Endothelial cell of umbilical vein (primary cell): Measurements from ENCODE around the gene ZIC1. TPM values are rescaled to one million over a fixed set of nuclear protein-coding genes. Genes with fewer than 3 reads are reported as not detected.

ENCODE experiments used
- BruUV-seq: library from RNA; stranded (reverse); fragments of 400-500 nt; replicated peaks from 2 replicates; lab custom pipeline; 2021; lab: Mats Ljungman, UMichigan
- CTCF ChIA-PET: fragments of 300-600, 350-600 bp; sonication (Branson Sonifier 250); formaldehyde crosslinking; loops from one replicate; lab custom pipeline; 2021; ENCODE audit warnings: antibody characterized with exemption, inconsistent platforms; lab: Charles Lee
- POLR2A ChIA-PET: fragments of 300-600, 350-600 bp; sonication (Branson Sonifier 250); formaldehyde crosslinking; loops from one replicate; lab custom pipeline; 2021; ENCODE audit warnings: antibody characterized with exemption, inconsistent platforms; lab: Charles Lee
- DNase-seq: peaks from one replicate; pipeline ENCODE4 v3.0.0-alpha.2; 2011; ENCODE audit warnings: low read depth, low spot score
- FAIRE-seq: peaks from 2 replicates; lab custom pipeline; 2011; peaks lifted over from hg19 to GRCh38; lab: Jason Lieb, UNC
- H2AFZ ChIP-seq: 2 replicates; pipeline ENCODE4 v1.6.0; 2012; ENCODE audit warnings: low read depth, low read length, control low read depth, inconsistent platforms
- H3K27ac ChIP-seq: 2 replicates; pipeline ENCODE4 v1.5.1; 2011; ENCODE audit warnings: low read depth, mild to moderate bottlenecking, control low read depth, low read length, moderate library complexity; ENCODE audit not compliant: insufficient read depth
- H3K27me3 ChIP-seq, 2 experiments: 2 replicates each; pipeline versions ENCODE4 v1.6.0 to v1.6.1; 2011; ENCODE audit warnings: low read length in 2 of 2, mixed read lengths in 1 of 2; ENCODE audit not compliant: control insufficient read depth in 2 of 2, insufficient read depth in 2 of 2
- H3K36me3 ChIP-seq, 2 experiments: 2 replicates in 1 of 2; 3 replicates in 1 of 2; pipeline ENCODE4 v1.5.1; 2011; ENCODE audit warnings: low read length in 2 of 2, mild to moderate bottlenecking in 1 of 2, moderate library complexity in 1 of 2; ENCODE audit not compliant: control insufficient read depth in 2 of 2, insufficient read depth in 2 of 2; ENCODE audit errors: extremely low read depth in 1 of 2
- H3K4me1 ChIP-seq: 3 replicates; pipeline ENCODE4 v1.5.1; 2011; ENCODE audit warnings: mild to moderate bottlenecking, low read length; ENCODE audit not compliant: control insufficient read depth, insufficient read depth; ENCODE audit errors: extremely low read depth
- H3K4me2 ChIP-seq: 2 replicates; pipeline ENCODE4 v1.6.1; 2011; ENCODE audit warnings: low read length, control low read depth, mixed read lengths; ENCODE audit not compliant: insufficient read depth
- H3K4me3 ChIP-seq, 3 experiments: fragments of 200-600 bp in 1 of 3; sonication (generic), shearing (Covaris generic) in 1 of 3; replicated peaks in 1 of 3; 2 replicates each; pipeline ENCODE4 v1.5.1; 2011 to 2016; ENCODE audit warnings: control low read depth in 3 of 3, low read length in 3 of 3, mild to moderate bottlenecking in 2 of 3, inconsistent platforms in 1 of 3, low read depth in 1 of 3, moderate library complexity in 1 of 3; ENCODE audit not compliant: insufficient read depth in 1 of 3
- H3K79me2 ChIP-seq: 2 replicates; pipeline ENCODE4 v1.6.0; 2012; ENCODE audit warnings: low read length, inconsistent platforms; ENCODE audit not compliant: control insufficient read depth, insufficient read depth
- H3K9ac ChIP-seq: replicated peaks from 2 replicates; pipeline ENCODE3; 2011; ENCODE audit warnings: low read length, control low read depth; ENCODE audit not compliant: insufficient read depth; ENCODE audit errors: extremely low read depth
- H3K9me1 ChIP-seq: replicated peaks from 3 replicates; pipeline ENCODE4 v1.6.0; 2011; ENCODE audit warnings: mild to moderate bottlenecking, low read length; ENCODE audit not compliant: control insufficient read depth, insufficient read depth; ENCODE audit errors: extremely low read depth
- H3K9me3 ChIP-seq: replicated peaks from 2 replicates; pipeline ENCODE4 v1.5.1; 2012; ENCODE audit warnings: low read length, inconsistent platforms; ENCODE audit not compliant: control insufficient read depth, insufficient read depth
- H4K20me1 ChIP-seq: replicated peaks from 2 replicates; pipeline ENCODE3; 2011; ENCODE audit warnings: mild to moderate bottlenecking, low read length; ENCODE audit not compliant: control insufficient read depth, insufficient read depth; ENCODE audit errors: extremely low read depth
- EZH2 ChIP-seq: IDR thresholded peaks from 2 replicates; pipeline ENCODE4 v1.6.1; 2012; ENCODE audit warnings: borderline replicate concordance, low read depth, mild to moderate bottlenecking, moderate library complexity, low read length, inconsistent platforms; ENCODE audit not compliant: severe bottlenecking
- FOS ChIP-seq: IDR thresholded peaks from 2 replicates; pipeline ENCODE4 v1.6.1; 2011; ENCODE audit warnings: mild to moderate bottlenecking, low read length, moderate library complexity, borderline replicate concordance; ENCODE audit not compliant: insufficient read depth
- JUN ChIP-seq: IDR thresholded peaks from 2 replicates; pipeline ENCODE4 v1.6.1; 2011; ENCODE audit warnings: borderline replicate concordance, low read depth; ENCODE audit not compliant: insufficient read length, insufficient read depth
- MAX ChIP-seq: IDR thresholded peaks from 2 replicates; pipeline ENCODE4 v1.6.1; 2011; ENCODE audit not compliant: insufficient read depth, insufficient read length
- MYC ChIP-seq: IDR thresholded peaks from one replicate; pipeline ENCODE4 v1.6.1; 2011; ENCODE audit warnings: mild to moderate bottlenecking, low read depth, low read length
- POLR2A ChIP-seq: IDR thresholded peaks from 2 replicates; pipeline ENCODE4 v1.6.1; 2012; ENCODE audit warnings: low read depth, mild to moderate bottlenecking, control low read depth, low read length
- dilution Hi-C: fragments of 300-500 bp; cut with MboI; formaldehyde crosslinking; loops from one replicate; pipeline ENCODE4 v1.15.0; 2019; ENCODE audit warnings: low sequenced_read_pairs; ENCODE audit not compliant: extremely low pct_ligation_motif_present
- intact Hi-C: fragments of 100-400 bp; cut with micrococcal nuclease; formaldehyde crosslinking; loops from one replicate; pipeline ENCODE4 v1.10.0; 2022
- polyA plus RNA-seq, 4 experiments: library from polyadenylated mRNA; depleted of rRNA in 3 of 4; stranded (reverse) in 3 of 4; unstranded in 1 of 4; fragments of >200 nt; gene quantifications; 2 replicates each; pipeline versions ENCODE4 v1.2.1 to v1.2.3, GENCODE V29; 2011 to 2012; ENCODE audit warnings: missing spikeins in 1 of 4
- total RNA-seq: library from RNA; stranded (reverse); gene quantifications from 2 replicates; pipeline ENCODE4 v1.2.3, GENCODE V29; 2021

Gene ZIC1
- total and polyA plus RNA-seq, 2 donors (not counting 3 experiments of a cell fraction or from before 2014, with no cell fraction given), result not detected

- Histone ChIP-seq H3K9me3 (no peaks in the 10 kb centered on the region), H2AFZ (no peak overlapping the region), H3K4me2 (no peak overlapping the region), H4K20me1 (no peaks in the 10 kb centered on the region), H3K9me1 (no peaks in the 10 kb centered on the region), H3K36me3 (no peaks in the 10 kb centered on the region), H3K79me2 (no peaks in the 10 kb centered on the region), H3K4me1 (no peaks in the 10 kb centered on the region), H3K9ac (no peak overlapping the region), H3K4me3 (no peak overlapping the region), H3K27me3 (peaks cover 88 to 97% of the 10 kb centered on the region in 2 experiments), H3K27ac (no peak overlapping the region)
- DNase-seq (no peak), FAIRE-seq (no peak)
- intact Hi-C loops, result no loop called here
- BruUV-seq, result no TSS peak
- TF ChIP-seq EZH2 (peak; percentile 64), MYC (no peak), FOS (no peak), POLR2A (no peak), MAX (no peak)
- dilution Hi-C loops, result no loop called here
- ChIA-PET CTCF (interaction anchor here (0.5 to 2.8 kb wide), 5 partner anchors 8 to 15 kb away, joined by 3 to 11 read pairs (median 4); no protein-coding TSS in a partner anchor), POLR2A (no interaction called here)
These were observed 39.9 kb upstream of the ZIC1 start for GRCh38 chr3:147369231-147369630.

DNA sequence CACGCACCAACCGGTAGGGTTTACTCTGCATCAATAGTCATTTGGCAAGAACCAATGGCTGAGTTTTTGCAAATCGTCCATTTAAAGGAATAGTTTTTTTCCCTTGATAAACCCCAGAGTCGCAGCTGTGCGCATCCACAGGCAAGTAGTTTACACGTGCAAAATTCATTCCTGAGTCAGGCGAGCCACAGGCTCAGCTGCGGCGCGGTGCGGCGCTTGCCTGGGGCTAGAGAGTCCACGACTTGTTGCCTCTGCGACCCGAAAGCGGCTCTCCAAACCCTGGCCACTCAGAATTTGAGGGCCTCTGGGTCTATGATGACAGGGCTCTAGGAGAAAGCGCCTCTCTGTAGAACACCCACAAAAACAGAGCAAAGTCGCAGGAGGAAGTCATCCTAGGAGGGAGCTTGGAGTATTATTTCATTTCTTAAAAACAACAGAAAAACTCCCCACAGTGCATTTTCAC lies 39.5 kb upstream of the ZIC1 start:
- DNase-seq, result no peak
- no peak overlapping the region for H3K9ac ChIP-seq
- TF ChIP-seq JUN (no peak), EZH2 (peak; percentile 94)
- ChIA-PET CTCF (interaction anchor here (1.1 to 2.8 kb wide), 4 partner anchors 9 to 16 kb away, joined by 4 to 11 read pairs (median 5); no protein-coding TSS in a partner anchor), POLR2A (no interaction called here)
- intact Hi-C loops, result no loop called here
- no peaks in the 10 kb centered on the region for H3K4me1 ChIP-seq
- H3K79me2 ChIP-seq, result no peaks in the 10 kb centered on the region
- no peak overlapping the region for H3K4me2 ChIP-seq
- H3K9me1 ChIP-seq, result no peaks in the 10 kb centered on the region
- no peaks in the 10 kb centered on the region for H3K9me3 ChIP-seq
- H3K36me3 ChIP-seq, result no peaks in the 10 kb centered on the region
- no peak overlapping the region for H3K4me3 ChIP-seq
- dilution Hi-C loops, result no loop called here
- peaks cover 88 to 97% of the 10 kb centered on the region in 2 experiments for H3K27me3 ChIP-seq
- H2AFZ ChIP-seq, result no peak overlapping the region
- FAIRE-seq, result no peak
- BruUV-seq, result no TSS peak
- no peak overlapping the region for H3K27ac ChIP-seq
- H4K20me1 ChIP-seq, result no peaks in the 10 kb centered on the region
